Trophoblast cell (in vitro differentiated cells and primary cell): ENCODE results near the gene MTMR3.

Experiments used
- DNase-seq, 2 donors: peaks; one replicate each; pipeline ENCODE4 v3.0.0-alpha.2; 2016
- H2AFZ ChIP-seq: 2 replicates; pipeline ENCODE4 v1.6.1; 2013; ENCODE audit warnings: low read length, moderate library complexity, mild to moderate bottlenecking; ENCODE audit not compliant: insufficient read depth, poor library complexity
- H2AK5ac ChIP-seq: 2 replicates; pipeline ENCODE4 v1.6.1; 2013; ENCODE audit warnings: mild to moderate bottlenecking, low read length
- H2BK120ac ChIP-seq: 2 replicates; pipeline ENCODE4 v1.6.1; 2013; ENCODE audit warnings: low read length, mild to moderate bottlenecking, moderate library complexity; ENCODE audit not compliant: insufficient read depth, poor library complexity
- H2BK12ac ChIP-seq: 2 replicates; pipeline ENCODE4 v1.6.1; 2013; ENCODE audit warnings: mild to moderate bottlenecking, low read length, moderate library complexity
- H2BK5ac ChIP-seq: 2 replicates; pipeline ENCODE4 v1.6.1; 2013; ENCODE audit warnings: low read length, low read depth, moderate library complexity, mild to moderate bottlenecking; ENCODE audit not compliant: poor library complexity
- H3K14ac ChIP-seq: 2 replicates; pipeline ENCODE4 v1.6.1; 2013; ENCODE audit warnings: mild to moderate bottlenecking, low read length
- H3K18ac ChIP-seq: 2 replicates; pipeline ENCODE4 v1.6.1; 2013; ENCODE audit warnings: mild to moderate bottlenecking, low read length
- H3K23ac ChIP-seq: 2 replicates; pipeline ENCODE4 v1.6.1; 2013; ENCODE audit warnings: low read length
- H3K27ac ChIP-seq: 2 replicates; pipeline ENCODE4 v1.5.1; 2013; ENCODE audit warnings: low read depth, mild to moderate bottlenecking, inconsistent platforms, low read length, moderate library complexity
- H3K27me3 ChIP-seq: 2 replicates; pipeline ENCODE4 v1.6.1; 2013; ENCODE audit warnings: inconsistent platforms, mild to moderate bottlenecking, low read length, moderate library complexity; ENCODE audit not compliant: insufficient read depth
- H3K36me3 ChIP-seq, 2 experiments: 1 replicate in 1 of 2; 2 replicates in 1 of 2; pipeline ENCODE4 v1.6.1; 2013; ENCODE audit warnings: low read length in 2 of 2, mild to moderate bottlenecking in 2 of 2, moderate library complexity in 1 of 2; ENCODE audit not compliant: insufficient read depth in 2 of 2, control insufficient read depth in 1 of 2
- H3K4ac ChIP-seq: 2 replicates; pipeline ENCODE4 v1.6.1; 2013; ENCODE audit warnings: low read depth, mild to moderate bottlenecking, low read length, moderate library complexity
- H3K4me1 ChIP-seq, 2 experiments: 1 replicate in 1 of 2; 2 replicates in 1 of 2; pipeline ENCODE4 v1.6.1; 2013; ENCODE audit warnings: low read length in 2 of 2, mild to moderate bottlenecking in 2 of 2, moderate library complexity in 1 of 2; ENCODE audit not compliant: insufficient read depth in 2 of 2, control insufficient read depth in 1 of 2
- H3K4me2 ChIP-seq: 2 replicates; pipeline ENCODE4 v1.6.1; 2013; ENCODE audit warnings: inconsistent platforms, mild to moderate bottlenecking, low read length, moderate library complexity
- H3K4me3 ChIP-seq: 2 replicates; pipeline ENCODE4 v1.5.1; 2013; ENCODE audit warnings: mild to moderate bottlenecking, low read depth, low read length, inconsistent platforms
- H3K79me1 ChIP-seq: one replicate; pipeline ENCODE4 v1.6.1; 2013; ENCODE audit warnings: low read length
- H3K79me2 ChIP-seq: 2 replicates; pipeline ENCODE4 v1.6.1; 2013; ENCODE audit warnings: low read length, mild to moderate bottlenecking; ENCODE audit not compliant: control insufficient read depth, insufficient read depth, poor library complexity
- H3K9ac ChIP-seq: 2 replicates; pipeline ENCODE4 v1.6.1; 2013; ENCODE audit warnings: mild to moderate bottlenecking, low read length
- H3K9me3 ChIP-seq: 2 replicates; pipeline ENCODE4 v1.6.1; 2013; ENCODE audit warnings: low read depth, mild to moderate bottlenecking, control low read depth, inconsistent platforms, low read length; ENCODE audit not compliant: insufficient read depth
- H4K12ac ChIP-seq: 2 replicates; pipeline ENCODE4 v1.6.1; 2013; ENCODE audit warnings: low read depth, mild to moderate bottlenecking, low read length, moderate library complexity
- H4K8ac ChIP-seq: 2 replicates; pipeline ENCODE4 v1.6.1; 2013; ENCODE audit warnings: low read depth, mild to moderate bottlenecking, low read length, moderate library complexity
- H4K91ac ChIP-seq: one replicate; pipeline ENCODE4 v1.6.1; 2013; ENCODE audit warnings: low read depth, mild to moderate bottlenecking, low read length, moderate library complexity
- WGBS: extraction: QIAGEN DNeasy Blood & Tissue Kit; methylation state at CpG from one replicate; pipeline ENCODE4 v1.1.7; 2013; ENCODE audit warnings: missing lambda C conversion rate; ENCODE audit not compliant: insufficient read length, insufficient coverage; ENCODE audit errors: extremely low coverage; 5-methylcytosine and 5-hydroxymethylcytosine counted together

Gene MTMR3

GRCh38 chr22:29989446-29989845 lies 106.5 kb downstream of the MTMR3 start:
- H3K4me1 ChIP-seq: peaks cover 0 to 3% of the 10 kb centered on the region in 2 experiments
- no peak for DNase-seq

GRCh38 chr22:29992341-29993275 lies 109.6 kb downstream of the MTMR3 start:
- peaks cover 3 to 7% of the 10 kb centered on the region in 2 experiments for H3K36me3 ChIP-seq
- no peaks in the 10 kb centered on the region for H3K27me3 ChIP-seq
- no peak overlapping the region for H3K23ac ChIP-seq
- H2BK12ac ChIP-seq: no peak overlapping the region
- no peak overlapping the region for H2BK5ac ChIP-seq
- DNase-seq: peak; percentile 14 to 27
- no peak overlapping the region for H3K4ac ChIP-seq
- H4K12ac ChIP-seq: no peak overlapping the region
- H3K9ac ChIP-seq: no peak overlapping the region
- H3K27ac ChIP-seq: no peak overlapping the region
- no peaks in the 10 kb centered on the region for H3K79me1 ChIP-seq
- H3K18ac ChIP-seq: no peak overlapping the region
- H3K4me3 ChIP-seq: no peak overlapping the region
- no peaks in the 10 kb centered on the region for H3K79me2 ChIP-seq
- H4K91ac ChIP-seq: no peak overlapping the region
- H2AFZ ChIP-seq: no peak overlapping the region
- WGBS: no CpG with 5 or more reads among the region's 6 CpGs
- H4K8ac ChIP-seq: no peak overlapping the region
- peaks cover 0 to 3% of the 10 kb centered on the region in 2 experiments for H3K4me1 ChIP-seq
- H2AK5ac ChIP-seq: no peak overlapping the region
- H3K4me2 ChIP-seq: no peak overlapping the region
- H3K9me3 ChIP-seq: no peaks in the 10 kb centered on the region
- no peak overlapping the region for H2BK120ac ChIP-seq
- no peak overlapping the region for H3K14ac ChIP-seq

More at GRCh38 chr22:29989446-29989845, 106.5 kb downstream of the MTMR3 start:
- no peak overlapping the region for H3K27ac ChIP-seq
- no peak overlapping the region for H3K4me3 ChIP-seq
- peaks cover 5 to 6% of the 10 kb centered on the region in 2 experiments for H3K36me3 ChIP-seq
- H3K14ac ChIP-seq: no peak overlapping the region
- WGBS: no CpG with 5 or more reads among the region's 6 CpGs
- H2AFZ ChIP-seq: no peak overlapping the region
- H2BK120ac ChIP-seq: no peak overlapping the region
- H3K18ac ChIP-seq: no peak overlapping the region
- no peak overlapping the region for H3K9ac ChIP-seq
- no peak overlapping the region for H4K91ac ChIP-seq
- H2AK5ac ChIP-seq: no peak overlapping the region
- no peak overlapping the region for H3K4ac ChIP-seq
- no peak overlapping the region for H3K23ac ChIP-seq
- no peak overlapping the region for H4K8ac ChIP-seq
- no peaks in the 10 kb centered on the region for H3K79me2 ChIP-seq
- no peak overlapping the region for H2BK5ac ChIP-seq
- H3K4me2 ChIP-seq: no peak overlapping the region
- no peaks in the 10 kb centered on the region for H3K79me1 ChIP-seq
- H4K12ac ChIP-seq: no peak overlapping the region
- no peaks in the 10 kb centered on the region for H3K27me3 ChIP-seq
- H3K9me3 ChIP-seq: no peaks in the 10 kb centered on the region
- H2BK12ac ChIP-seq: no peak overlapping the region

GRCh38 chr22:29994027-29994715 lies 111.2 kb downstream of the MTMR3 start:
- H4K8ac ChIP-seq: no peak overlapping the region
- no peak overlapping the region for H3K23ac ChIP-seq

GRCh38 chr22:29994943-29995342 lies 112.0 kb downstream of the MTMR3 start:
- Histone ChIP-seq H3K27me3 (no peaks in the 10 kb centered on the region), H3K4me2 (no peak overlapping the region), H3K23ac (no peak overlapping the region), H3K4me1 (peaks cover 0 to 3% of the 10 kb centered on the region in 2 experiments), H3K79me1 (no peaks in the 10 kb centered on the region), H3K9me3 (no peaks in the 10 kb centered on the region), H2BK12ac (no peak overlapping the region), H4K91ac (no peak overlapping the region), H3K79me2 (no peaks in the 10 kb centered on the region), H3K4me3 (no peak overlapping the region), H3K18ac (no peak overlapping the region), H2AFZ (no peak overlapping the region), H3K4ac (no peak overlapping the region), H2BK5ac (no peak overlapping the region), H3K27ac (no peak overlapping the region), H3K36me3 (peaks cover 3 to 7% of the 10 kb centered on the region in 2 experiments), H4K8ac (no peak overlapping the region), H4K12ac (no peak overlapping the region), H2BK120ac (no peak overlapping the region), H2AK5ac (no peak overlapping the region), H3K9ac (no peak overlapping the region), H3K14ac (no peak overlapping the region)
- no CpG with 5 or more reads among the region's 3 CpGs for WGBS
- DNase-seq: peak in 1 of 2 donors; percentile 11

More at GRCh38 chr22:29994027-29994715, 111.2 kb downstream of the MTMR3 start:
- Histone ChIP-seq H2BK12ac (no peak overlapping the region), H3K27me3 (no peaks in the 10 kb centered on the region), H4K12ac (no peak overlapping the region), H2AFZ (no peak overlapping the region), H3K4me2 (no peak overlapping the region), H3K9ac (no peak overlapping the region), H3K18ac (no peak overlapping the region), H3K36me3 (peaks cover 3 to 7% of the 10 kb centered on the region in 2 experiments), H3K9me3 (no peaks in the 10 kb centered on the region), H3K4me1 (peaks cover 0 to 3% of the 10 kb centered on the region in 2 experiments), H3K27ac (no peak overlapping the region), H3K4me3 (no peak overlapping the region), H4K91ac (no peak overlapping the region), H3K79me1 (no peaks in the 10 kb centered on the region), H3K14ac (no peak overlapping the region), H2BK5ac (no peak overlapping the region), H3K79me2 (no peaks in the 10 kb centered on the region), H2AK5ac (no peak overlapping the region), H2BK120ac (no peak overlapping the region), H3K4ac (no peak overlapping the region)
- no CpG with 5 or more reads among the region's 3 CpGs for WGBS
- DNase-seq: peak in 1 of 2 donors; percentile 53
